ENCODE data around the gene CASK.

DNA sequence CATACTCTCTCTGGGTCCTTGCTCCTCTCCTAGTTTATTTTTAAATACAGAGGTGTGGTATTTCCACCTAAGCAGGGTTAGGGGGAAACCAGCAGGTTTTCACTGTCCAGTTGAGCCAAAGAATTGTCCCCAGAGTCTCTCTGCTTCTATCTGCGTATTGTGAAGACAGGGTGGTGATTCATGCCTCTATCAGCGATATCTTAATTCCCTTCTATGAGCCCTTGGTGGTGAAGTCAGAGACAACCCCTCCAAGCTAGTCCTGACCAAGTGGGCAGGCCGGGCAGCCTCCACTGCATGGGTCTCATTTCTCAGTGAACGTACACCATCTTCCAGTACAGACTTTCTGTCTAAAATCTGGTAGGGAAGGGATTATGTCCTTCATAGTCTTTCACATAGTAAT lies 335.1 kb downstream of the CASK start:
- TF ChIP-seq, protein P1, sequence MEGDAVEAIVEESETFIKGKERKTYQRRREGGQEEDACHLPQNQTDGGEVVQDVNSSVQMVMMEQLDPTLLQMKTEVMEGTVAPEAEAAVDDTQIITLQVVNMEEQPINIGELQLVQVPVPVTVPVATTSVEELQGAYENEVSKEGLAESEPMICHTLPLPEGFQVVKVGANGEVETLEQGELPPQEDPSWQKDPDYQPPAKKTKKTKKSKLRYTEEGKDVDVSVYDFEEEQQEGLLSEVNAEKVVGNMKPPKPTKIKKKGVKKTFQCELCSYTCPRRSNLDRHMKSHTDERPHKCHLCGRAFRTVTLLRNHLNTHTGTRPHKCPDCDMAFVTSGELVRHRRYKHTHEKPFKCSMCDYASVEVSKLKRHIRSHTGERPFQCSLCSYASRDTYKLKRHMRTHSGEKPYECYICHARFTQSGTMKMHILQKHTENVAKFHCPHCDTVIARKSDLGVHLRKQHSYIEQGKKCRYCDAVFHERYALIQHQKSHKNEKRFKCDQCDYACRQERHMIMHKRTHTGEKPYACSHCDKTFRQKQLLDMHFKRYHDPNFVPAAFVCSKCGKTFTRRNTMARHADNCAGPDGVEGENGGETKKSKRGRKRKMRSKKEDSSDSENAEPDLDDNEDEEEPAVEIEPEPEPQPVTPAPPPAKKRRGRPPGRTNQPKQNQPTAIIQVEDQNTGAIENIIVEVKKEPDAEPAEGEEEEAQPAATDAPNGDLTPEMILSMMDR (IDR thresholded peaks at IDR 0.05; ENCODE audit: low read length) = no peak
- no peak for TF ChIP-seq EZH2 (IDR thresholded peaks at IDR 0.05; ENCODE audit: borderline replicate concordance, low read length)

Data from OCI-LY1 (cell line).